Activated B cell treated with CpG ODN at 0.5 μM for 24 hours (primary cell): Measurements from ENCODE around the gene CHRM5. TPM values are rescaled to one million over a fixed set of nuclear protein-coding genes. Genes with fewer than 3 reads are reported as not detected.

ENCODE experiments used
- ATAC-seq: fragments of 200-7000 bp; cut with Tn5 transposase; one replicate; pipeline ENCODE4 v1.10.0; 2021; ENCODE audit warnings: low read depth, mild to moderate bottlenecking, moderate library complexity
- CTCF ChIA-PET: fragments of 350-600 bp; sonication (Branson Sonifier 250); formaldehyde crosslinking; loops from one replicate; lab custom pipeline; 2021; ENCODE audit warnings: antibody characterized with exemption; lab: Charles Lee
- POLR2A ChIA-PET: fragments of 350-600 bp; sonication (Branson Sonifier 250); formaldehyde crosslinking; loops from one replicate; lab custom pipeline; 2021; ENCODE audit warnings: antibody characterized with exemption; lab: Charles Lee
- DNase-seq: peaks from one replicate; pipeline ENCODE4 v3.0.0; 2022
- H3K27ac Mint-ChIP-seq: one replicate; pipeline ENCODE4 v1.8.0; 2020; ENCODE audit warnings: mixed read lengths
- H3K27me3 Mint-ChIP-seq: one replicate; pipeline ENCODE4 v1.8.0; 2021; ENCODE audit warnings: mixed read lengths
- H3K36me3 Mint-ChIP-seq: one replicate; pipeline ENCODE4 v1.8.0; 2021; ENCODE audit warnings: low read depth, mixed read lengths
- H3K4me1 Mint-ChIP-seq: one replicate; pipeline ENCODE4 v1.8.0; 2021; ENCODE audit warnings: mixed read lengths
- H3K4me3 Mint-ChIP-seq: one replicate; pipeline ENCODE4 v1.8.0; 2020; ENCODE audit warnings: mild to moderate bottlenecking, mixed read lengths
- H3K9me3 Mint-ChIP-seq: one replicate; pipeline ENCODE4 v1.8.0; 2020; ENCODE audit warnings: mixed read lengths
- intact Hi-C: fragments of 100-400 bp; cut with micrococcal nuclease; formaldehyde crosslinking; loops from one replicate; pipeline ENCODE4 v1.15.1; 2024
- total RNA-seq: library from RNA; stranded (reverse); gene quantifications from 2 replicates; pipeline ENCODE4 v1.2.3, GENCODE V29; 2022
- TF ChIP-seq, protein P1 (sequence below): fragments of 200-600 bp; IDR thresholded peaks from one replicate; pipeline ENCODE4 v1.8.0; 2022; ENCODE audit warnings: antibody characterized with exemption, mild to moderate bottlenecking

The CHRM5 gene
- total RNA-seq, 1 donor from 2014 or later = not detected

DNA sequence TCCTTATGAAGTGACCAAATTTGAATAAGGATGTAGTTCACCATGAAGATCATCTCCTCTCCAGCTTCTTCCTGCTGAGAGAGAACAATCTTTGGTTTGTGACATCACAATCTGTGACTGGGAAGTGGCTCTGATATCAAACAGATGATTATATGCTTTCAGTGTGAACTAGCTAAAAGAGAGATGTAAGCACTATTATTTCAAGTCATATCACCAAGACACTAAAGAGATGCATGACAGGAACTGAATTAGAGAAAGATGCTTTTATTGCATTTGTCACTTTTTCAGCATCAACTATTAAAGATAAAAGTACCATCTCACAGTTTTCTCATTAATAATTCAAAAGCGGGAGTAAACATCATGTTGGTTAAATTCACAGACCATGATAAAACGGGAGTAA lies 3.5 kb downstream of the CHRM5 start:
- intact Hi-C loops = no loop called here
- H3K27ac Mint-ChIP-seq = no peak overlapping the region
- H3K9me3 Mint-ChIP-seq = no peaks in the 10 kb centered on the region
- ATAC-seq (no peak), DNase-seq (no peak)
- TF ChIP-seq, protein P1, sequence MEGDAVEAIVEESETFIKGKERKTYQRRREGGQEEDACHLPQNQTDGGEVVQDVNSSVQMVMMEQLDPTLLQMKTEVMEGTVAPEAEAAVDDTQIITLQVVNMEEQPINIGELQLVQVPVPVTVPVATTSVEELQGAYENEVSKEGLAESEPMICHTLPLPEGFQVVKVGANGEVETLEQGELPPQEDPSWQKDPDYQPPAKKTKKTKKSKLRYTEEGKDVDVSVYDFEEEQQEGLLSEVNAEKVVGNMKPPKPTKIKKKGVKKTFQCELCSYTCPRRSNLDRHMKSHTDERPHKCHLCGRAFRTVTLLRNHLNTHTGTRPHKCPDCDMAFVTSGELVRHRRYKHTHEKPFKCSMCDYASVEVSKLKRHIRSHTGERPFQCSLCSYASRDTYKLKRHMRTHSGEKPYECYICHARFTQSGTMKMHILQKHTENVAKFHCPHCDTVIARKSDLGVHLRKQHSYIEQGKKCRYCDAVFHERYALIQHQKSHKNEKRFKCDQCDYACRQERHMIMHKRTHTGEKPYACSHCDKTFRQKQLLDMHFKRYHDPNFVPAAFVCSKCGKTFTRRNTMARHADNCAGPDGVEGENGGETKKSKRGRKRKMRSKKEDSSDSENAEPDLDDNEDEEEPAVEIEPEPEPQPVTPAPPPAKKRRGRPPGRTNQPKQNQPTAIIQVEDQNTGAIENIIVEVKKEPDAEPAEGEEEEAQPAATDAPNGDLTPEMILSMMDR = no peak
- H3K4me3 Mint-ChIP-seq = no peak overlapping the region
- ChIA-PET POLR2A (no interaction called here), CTCF (no interaction called here)
- H3K27me3 Mint-ChIP-seq = no peaks in the 10 kb centered on the region
- H3K36me3 Mint-ChIP-seq = peaks cover 3% of the 10 kb centered on the region
- H3K4me1 Mint-ChIP-seq = no peaks in the 10 kb centered on the region

- POLR2A ChIA-PET = no interaction called here
- CTCF ChIA-PET = interaction anchor here (1.5 kb wide), 1 partner anchor 10 kb away, joined by 3 read pairs; no protein-coding TSS in a partner anchor
- TF ChIP-seq, protein P1 = no peak
- peaks cover 3% of the 10 kb centered on the region for H3K36me3 Mint-ChIP-seq
- H3K9me3 Mint-ChIP-seq = no peaks in the 10 kb centered on the region
- DNase-seq (no peak), ATAC-seq (no peak)
- no peak overlapping the region for H3K4me3 Mint-ChIP-seq
- no peaks in the 10 kb centered on the region for H3K4me1 Mint-ChIP-seq
- H3K27ac Mint-ChIP-seq = no peak overlapping the region
- H3K27me3 Mint-ChIP-seq = no peaks in the 10 kb centered on the region
- intact Hi-C loops = no loop called here
Observed at GRCh38 chr15:33975022-33975565, 6.8 kb downstream of the CHRM5 start.

GRCh38 chr15:33980159-33980558 lies 11.9 kb downstream of the CHRM5 start:
- DNase-seq (no peak), ATAC-seq (no peak)
- no peak overlapping the region for H3K4me3 Mint-ChIP-seq
- peaks cover 5% of the 10 kb centered on the region for H3K36me3 Mint-ChIP-seq
- CTCF ChIA-PET = no interaction called here
- H3K27me3 Mint-ChIP-seq = no peaks in the 10 kb centered on the region
- POLR2A ChIA-PET = no interaction called here
- TF ChIP-seq, protein P1 = no peak
- no peaks in the 10 kb centered on the region for H3K9me3 Mint-ChIP-seq
- intact Hi-C loops = no loop called here
- H3K4me1 Mint-ChIP-seq = no peaks in the 10 kb centered on the region
- no peak overlapping the region for H3K27ac Mint-ChIP-seq

GRCh38 chr15:33982516-33982915 lies 14.2 kb downstream of the CHRM5 start:
- POLR2A ChIA-PET = no interaction called here
- Mint-ChIP-seq H3K9me3 (no peaks in the 10 kb centered on the region), H3K4me1 (no peaks in the 10 kb centered on the region), H3K4me3 (no peak overlapping the region), H3K27ac (no peak overlapping the region), H3K27me3 (no peaks in the 10 kb centered on the region), H3K36me3 (peaks cover 5% of the 10 kb centered on the region)
- TF ChIP-seq, protein P1 = no peak
- intact Hi-C loops = no loop called here
- ATAC-seq = no peak
- CTCF ChIA-PET = no interaction called here
- no peak for DNase-seq

DNA sequence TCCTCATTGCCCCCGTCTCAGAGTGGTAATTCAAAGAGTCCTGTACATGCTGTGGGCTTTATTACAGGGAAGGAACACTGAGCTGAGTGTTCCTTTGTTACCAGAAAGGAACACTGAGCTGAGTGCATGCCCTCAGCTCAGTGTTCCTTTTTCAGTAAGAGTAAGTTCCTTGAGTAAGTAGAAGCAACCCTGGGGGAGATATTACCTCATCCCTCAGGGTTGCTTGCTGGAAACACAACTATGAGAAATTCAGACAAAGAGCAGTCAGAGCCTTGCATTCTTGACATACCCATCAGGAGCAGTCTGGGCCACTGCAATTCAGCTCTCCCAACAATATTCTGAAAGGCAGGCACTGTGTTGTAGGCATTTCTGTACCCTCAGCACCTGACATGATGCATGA lies 17.0 kb downstream of the CHRM5 start:
- no peaks in the 10 kb centered on the region for H3K9me3 Mint-ChIP-seq
- ChIA-PET POLR2A (no interaction called here), CTCF (no interaction called here)
- H3K36me3 Mint-ChIP-seq = peaks cover 5% of the 10 kb centered on the region
- H3K4me3 Mint-ChIP-seq = no peak overlapping the region
- intact Hi-C loops = no loop called here
- DNase-seq = no peak
- no peak for ATAC-seq
- H3K4me1 Mint-ChIP-seq = no peaks in the 10 kb centered on the region
- no peak overlapping the region for H3K27ac Mint-ChIP-seq
- no peaks in the 10 kb centered on the region for H3K27me3 Mint-ChIP-seq
- TF ChIP-seq, protein P1 = no peak
